ENCODE measurements around the gene FARP2. TPM values are rescaled to one million over a fixed set of nuclear protein-coding genes. Genes with fewer than 3 reads are reported as not detected.
A peak's percentile ranks its signal among the peaks of the same experiment; 100 is the strongest.

Gene FARP2
- total and polyA plus RNA-seq, 2 of the 4 experiments (the other 2 are of a cell fraction) = 17.1 to 30.8 TPM

- dilution Hi-C loops (cut with HindIII; ENCODE audit: low sequenced_read_pairs, unreplicated experiment) (no loop called here), in situ Hi-C loops (cut with MboI; ENCODE audit: low sequenced_read_pairs) (no loop called here), intact Hi-C loops (cut with micrococcal nuclease) (loop anchor here (5.0 kb wide), 1 partner anchor 35 kb away; no protein-coding TSS in a partner anchor)
- Histone ChIP-seq H2BK5ac (ENCODE audit: low read depth, low read length, poor library complexity, severe bottlenecking) (no peak overlapping the region), H4K8ac (ENCODE audit: low read depth in 2 of 2, low read length in 2 of 2) (no peak overlapping the region), H4K5ac (ENCODE audit: low read depth, low read length) (no peak overlapping the region), H3K4me1 (ENCODE audit: control insufficient read depth, insufficient read depth, low read length) (peaks cover 15% of the 10 kb centered on the region), H3K9me3 (ENCODE audit: control insufficient read depth, insufficient read depth, low read length) (no peaks in the 10 kb centered on the region), H3K4me2 (ENCODE audit: low read depth, low read length) (no peak overlapping the region), H4K20me1 (ENCODE audit: insufficient read depth, low read length) (peaks cover 32% of the 10 kb centered on the region), H3K27me3 (ENCODE audit: control insufficient read depth, insufficient read depth, low read length) (no peaks in the 10 kb centered on the region), H3K56ac (ENCODE audit: extremely low read depth, insufficient read depth, low read length) (no peak overlapping the region), H3K36me3 (ENCODE audit: control insufficient read depth, insufficient read depth, low read length) (peaks cover 11% of the 10 kb centered on the region), H4K91ac (ENCODE audit: insufficient read depth, low read depth, low read length) (no peak overlapping the region), H2AFZ (replicated peaks; ENCODE audit: low read length, poor library complexity) (no peak overlapping the region), H3K18ac (ENCODE audit: low read depth, low read length) (no peak overlapping the region), H3K27ac (ENCODE audit: insufficient read depth, low read length) (no peak overlapping the region), H3K4me3 (ENCODE audit: insufficient read depth, low read depth, low read length) (no peak overlapping the region), H3K9me1 (ENCODE audit: insufficient read depth, low read length) (peaks cover 25% of the 10 kb centered on the region), H3K4ac (ENCODE audit: low read depth, low read length) (no peak overlapping the region), H3K14ac (replicated peaks; ENCODE audit: low read depth, low read length) (0 out of 2 replicates have a peak overlapping the region, but pooled peaks have one; percentile 60), H3K79me1 (ENCODE audit: low read depth in 1 of 2, low read length in 2 of 2) (peaks cover 42 to 72% of the 10 kb centered on the region in 2 experiments), H3K9ac (ENCODE audit: low read depth, low read length) (no peak overlapping the region), H2BK15ac (ENCODE audit: low read depth, low read length) (no peak overlapping the region), H2BK120ac (ENCODE audit: low read depth, low read length) (no peak overlapping the region), H2AK9ac (replicated peaks; ENCODE audit: low read depth, low read length, poor library complexity) (no peak overlapping the region), H3K23ac (ENCODE audit: low read depth, low read length) (no peak overlapping the region), H2AK5ac (ENCODE audit: low read depth, low read length) (peak overlapping the region; percentile 70; the same call in 1 of the 2 replicates), H2BK20ac (ENCODE audit: low read depth, low read length) (no peak overlapping the region)
- TF ChIP-seq MAFK (IDR thresholded peaks at IDR 0.05; ENCODE audit: low read depth, low read length) (no peak), CHD1 (IDR thresholded peaks at IDR 0.05; ENCODE audit: low read depth, low read length) (no peak), CTCF (conservative IDR thresholded peaks at IDR 0.05; ENCODE audit: low read depth, low read length) (no peak), MAZ (IDR thresholded peaks at IDR 0.05; ENCODE audit: borderline replicate concordance, low read depth, low read length) (no peak), RFX5 (IDR thresholded peaks at IDR 0.05; ENCODE audit: low read depth, low read length) (no peak), POLR2A (IDR thresholded peaks at IDR 0.05; ENCODE audit: low read depth, low read length) (no peak)
- ChIA-PET POLR2A (ENCODE audit: unreplicated experiment) (no interaction called here), CTCF (no interaction called here)
- no peak; the same call in 1 of the 2 replicates for ATAC-seq (ENCODE audit: low read depth)
- no peak for DNase-seq
- WGBS, 2 experiments (ENCODE audit: extremely low coverage in 2 of 2, insufficient read length in 1 of 2) = no CpG with 5 or more reads among the region's 2 CpGs
- no TSS peak for BruUV-seq (replicated peaks)
Observed at GRCh38 chr2:241376808-241377207, 20.7 kb downstream of the FARP2 start.

Measured in IMR-90 (cell line).